Measurements from ENCODE around the gene SEPTIN11.
"Not testable (repeated sequence)": the region's sequence is repeated elsewhere in the genome, so short reads cannot be mapped to it uniquely, and the experiment has no call there.

The SEPTIN11 gene

DNA sequence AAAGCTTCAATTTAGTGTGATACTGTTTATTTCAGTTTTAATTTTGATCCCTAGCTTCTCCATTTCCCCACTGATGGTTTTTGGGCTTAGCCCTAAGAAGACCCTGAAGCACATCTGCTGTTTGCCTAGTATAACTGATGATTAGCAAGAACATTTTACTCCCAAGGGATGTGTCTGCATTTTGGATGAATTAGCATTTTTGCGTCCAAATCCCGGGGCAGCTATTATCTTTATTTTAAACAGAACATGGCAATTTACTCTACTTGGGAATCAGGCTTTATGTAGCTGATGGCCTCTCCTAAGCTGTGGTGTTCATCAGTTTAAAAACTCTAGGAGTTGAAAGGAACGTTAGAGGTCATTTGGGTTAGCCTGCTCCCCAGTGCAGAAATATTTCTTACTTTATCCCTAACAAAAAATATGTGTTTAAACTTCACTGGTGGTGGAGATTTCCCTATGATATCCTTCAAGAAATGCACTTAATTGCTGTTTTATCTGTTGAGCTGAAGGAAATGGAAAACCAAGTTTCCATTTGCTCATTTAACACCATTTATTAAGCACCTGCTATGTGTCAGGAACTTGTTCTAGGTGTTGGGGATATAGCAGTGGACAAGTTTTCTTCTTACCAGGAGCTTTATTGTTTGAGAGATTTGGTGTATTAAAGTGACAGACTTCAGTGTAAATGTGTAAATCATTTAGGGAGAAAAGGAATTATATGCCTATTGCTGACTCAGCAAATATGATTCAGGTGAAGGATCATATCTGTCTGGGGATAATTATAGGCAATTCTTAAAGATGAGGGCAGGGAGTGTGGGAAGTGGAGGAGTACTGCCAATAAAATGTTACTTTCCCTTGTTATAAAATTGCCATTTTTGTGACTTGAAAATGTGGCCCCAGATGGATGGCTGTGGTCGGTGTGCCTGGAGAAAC lies 3.4 kb downstream of the SEPTIN11 start:
- DNase-seq, result no peak

DNA sequence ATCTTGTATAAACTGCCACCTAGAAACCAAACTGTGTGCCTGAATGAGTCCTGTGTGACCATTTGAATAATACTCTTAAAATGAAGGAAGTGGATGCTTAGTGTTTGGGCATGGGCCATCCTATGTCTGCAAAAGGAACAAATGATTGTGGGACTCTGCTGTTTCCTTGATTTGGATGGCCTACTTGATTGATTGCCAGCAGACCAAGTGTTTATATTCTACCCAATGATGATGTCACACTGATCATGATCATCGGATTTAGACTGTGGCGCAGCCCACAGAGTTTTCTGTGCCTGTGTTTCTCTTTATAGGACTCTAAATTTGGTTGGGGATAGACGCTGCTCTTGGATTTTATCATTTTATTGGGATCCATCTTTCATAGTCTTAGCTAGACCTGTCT lies 4.4 kb downstream of the SEPTIN11 start:
- DNase-seq, result no peak

DNA sequence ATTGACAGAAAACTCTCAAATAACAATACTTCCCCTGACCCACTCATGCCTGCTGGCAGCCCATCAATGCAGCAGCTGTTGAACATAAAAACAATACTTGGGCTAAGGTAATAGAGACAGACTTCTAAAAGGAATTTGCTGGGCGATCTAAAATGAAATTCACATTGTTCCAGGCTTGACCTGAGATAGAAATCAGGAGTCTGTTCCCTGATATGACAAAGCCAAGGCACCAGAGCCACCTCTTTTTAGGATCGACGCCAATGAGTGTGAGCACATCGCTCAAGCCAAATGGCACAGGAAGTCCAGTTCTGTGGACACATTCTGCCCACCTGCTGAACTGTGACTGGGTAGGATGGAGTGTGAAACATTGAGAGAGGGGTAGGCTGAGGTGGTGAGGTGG lies 4.9 kb downstream of the SEPTIN11 start:
- DNase-seq, result no peak

DNA sequence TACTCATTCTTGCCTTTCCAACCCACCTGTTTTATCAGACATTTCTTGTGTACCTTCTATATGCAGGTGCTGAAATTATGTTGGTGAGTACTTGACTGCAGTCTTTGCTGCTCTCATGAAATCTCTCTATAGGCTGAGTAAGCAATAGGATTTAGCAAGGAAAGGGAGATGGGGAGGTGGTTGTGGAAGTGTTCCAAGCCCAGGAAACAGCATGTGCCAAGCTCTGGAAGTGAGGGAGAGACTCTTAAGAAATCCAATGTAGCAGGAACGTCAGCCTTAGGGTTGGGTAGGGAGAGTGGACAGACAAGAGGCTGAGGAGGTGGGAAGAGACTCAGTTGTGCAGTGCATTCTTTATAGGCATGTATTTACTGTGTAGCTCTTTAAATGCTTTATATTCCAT lies 5.6 kb downstream of the SEPTIN11 start:
- no peak for DNase-seq

DNA sequence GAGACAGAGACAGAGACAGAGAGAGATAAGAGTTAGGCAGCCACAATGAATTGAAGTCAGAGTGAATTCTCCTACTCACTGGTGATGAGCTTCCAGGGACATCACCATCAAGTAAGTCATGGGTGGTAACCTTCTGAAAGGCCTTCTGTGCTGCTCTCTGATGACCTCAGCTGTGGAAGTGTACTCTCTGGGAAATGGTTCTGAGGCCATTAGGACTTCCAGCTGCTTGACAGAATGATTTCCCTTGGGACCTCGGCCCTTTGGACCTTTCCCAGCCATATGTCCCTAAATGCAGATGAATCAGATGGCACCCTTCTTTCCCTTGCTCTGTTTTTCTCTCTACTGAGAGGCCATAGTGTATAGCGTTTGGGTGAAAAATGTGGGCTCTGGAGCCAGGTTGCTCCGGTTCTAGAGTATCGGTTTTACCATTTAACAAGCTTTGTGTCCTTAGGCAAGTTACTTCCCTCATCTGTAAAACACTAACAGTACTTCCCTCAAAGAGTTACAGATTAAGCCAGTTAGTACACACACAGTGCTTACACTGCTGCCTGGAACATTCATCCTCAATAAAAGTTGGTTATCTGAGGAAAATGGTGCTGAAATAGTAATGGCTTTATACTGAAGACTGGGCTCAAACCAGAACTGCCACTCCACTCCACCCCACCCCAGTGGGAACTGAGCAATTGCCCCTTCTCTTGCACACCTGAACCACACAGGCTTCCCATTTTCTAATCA lies 7.6 kb downstream of the SEPTIN11 start:
- DNase-seq, result no peak

DNA sequence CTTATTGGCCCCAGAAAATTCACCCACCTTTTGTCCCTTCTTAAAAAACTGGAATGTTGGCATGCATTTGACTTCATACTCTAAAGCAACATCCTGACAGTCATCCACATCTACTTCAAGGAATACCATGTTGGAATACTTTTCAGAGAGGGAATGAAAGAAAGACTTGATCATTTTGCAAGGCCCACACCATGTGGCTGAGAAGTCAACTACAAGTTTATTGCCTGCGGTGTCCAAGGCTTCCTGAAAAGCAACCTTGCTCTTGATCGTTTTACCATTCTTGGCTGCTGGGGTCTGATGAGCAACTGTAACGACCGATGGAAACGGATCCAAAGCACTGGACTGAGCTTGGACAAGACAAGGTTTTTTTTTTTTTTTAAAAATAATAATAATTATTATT lies 9.3 kb downstream of the SEPTIN11 start:
- DNase-seq, result no peak

DNA sequence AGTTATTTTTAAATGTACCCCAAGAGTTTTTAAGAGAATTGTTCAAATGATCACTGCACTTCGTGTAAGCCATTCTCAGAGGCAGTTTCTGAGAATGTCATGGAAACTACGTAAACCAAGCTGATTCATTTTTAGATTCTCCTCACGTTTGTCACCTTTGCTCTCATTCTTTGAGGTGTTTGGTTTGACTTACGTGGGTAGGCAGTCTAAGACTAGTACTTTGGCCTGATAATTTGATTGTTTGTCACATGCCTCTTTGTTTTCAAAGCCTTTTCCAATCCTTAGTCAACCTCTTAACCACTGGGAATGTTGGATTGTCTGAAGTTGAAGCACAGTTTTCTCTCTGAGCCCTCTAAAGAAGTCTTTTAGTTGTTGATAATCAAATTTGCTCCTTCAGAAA lies 10.5 kb downstream of the SEPTIN11 start:
- DNase-seq, result no peak

DNA sequence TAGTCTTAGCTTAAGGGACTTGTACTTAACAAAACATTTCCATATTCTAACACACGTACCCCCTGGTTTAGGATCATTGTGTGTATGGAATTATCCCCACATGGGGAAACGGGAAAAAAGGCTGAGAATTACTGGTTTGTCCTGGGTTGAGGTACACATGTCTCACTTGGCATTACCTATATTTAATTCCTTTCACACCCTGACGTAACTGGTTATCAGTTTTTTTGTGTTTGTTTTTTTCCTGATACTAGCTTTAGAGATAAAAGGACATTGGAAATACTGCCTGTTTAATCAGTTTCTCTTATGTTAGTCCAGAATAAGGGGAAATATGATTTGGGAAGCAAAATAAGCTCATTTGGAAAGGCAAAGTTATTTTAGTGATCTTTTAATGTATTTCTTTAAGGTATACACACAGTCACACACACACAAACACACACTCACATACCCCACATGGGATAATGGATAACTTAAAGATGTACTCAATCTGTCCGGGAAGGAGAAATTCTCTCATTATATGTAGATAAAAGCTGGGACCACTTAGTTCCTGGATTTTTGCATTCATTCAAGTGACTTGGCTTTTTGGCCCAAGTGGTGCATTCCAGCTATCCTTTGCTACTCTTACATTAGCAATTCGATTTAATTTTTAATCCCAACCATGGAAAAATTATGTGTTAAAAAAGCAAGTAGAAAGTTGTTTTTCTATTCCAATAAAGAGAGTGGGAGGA lies 13.0 kb downstream of the SEPTIN11 start:
- DNase-seq, result no peak

DNA sequence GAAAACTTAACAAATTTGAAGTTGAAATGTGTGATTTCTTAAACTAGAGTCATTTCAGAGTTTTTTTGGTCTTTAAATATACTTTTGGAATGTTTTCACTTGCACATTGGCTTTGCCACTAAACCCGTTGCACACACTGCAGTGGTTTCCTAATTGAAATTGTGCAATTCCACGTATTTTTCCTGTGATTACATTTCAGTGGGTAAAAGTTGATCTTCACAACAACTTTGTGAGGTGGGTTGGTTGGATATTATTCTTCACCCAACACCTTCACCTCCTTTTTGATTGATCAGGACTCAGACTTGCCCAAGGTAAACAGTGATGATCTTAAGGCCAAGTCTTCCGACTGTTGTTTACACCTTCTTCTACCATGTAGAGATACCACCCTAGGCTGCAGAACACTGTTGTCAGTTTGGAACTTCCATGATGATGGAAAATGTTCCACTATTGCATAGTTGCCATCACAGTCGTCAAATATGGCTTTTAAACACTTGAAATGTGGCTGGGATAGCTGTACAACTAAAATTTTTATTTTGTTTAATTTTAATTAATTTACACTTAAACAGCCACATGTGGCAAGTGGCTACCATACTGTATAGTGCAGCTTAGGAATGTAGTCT lies 13.7 kb downstream of the SEPTIN11 start:
- no peak for DNase-seq

DNA sequence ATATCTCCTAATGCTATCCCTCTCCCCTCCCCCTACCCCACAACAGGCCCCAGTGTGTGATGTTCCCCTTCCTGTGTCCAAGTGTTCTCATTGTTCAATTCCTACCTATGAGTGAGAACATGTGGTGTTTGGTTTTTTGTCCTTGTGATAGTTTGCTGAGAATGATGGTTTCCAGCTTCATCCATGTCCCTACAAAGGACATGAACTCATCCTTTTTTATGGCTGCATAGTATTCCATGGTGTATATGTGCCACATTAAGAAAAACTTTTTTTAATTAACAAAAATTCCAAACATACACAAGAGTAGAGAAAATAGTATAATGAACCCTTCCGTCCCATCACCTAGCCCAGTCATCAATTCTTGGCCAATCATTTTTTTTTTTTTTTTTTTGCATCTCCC lies 14.4 kb downstream of the SEPTIN11 start:
- DNase-seq, result not testable (repeated sequence)

DNA sequence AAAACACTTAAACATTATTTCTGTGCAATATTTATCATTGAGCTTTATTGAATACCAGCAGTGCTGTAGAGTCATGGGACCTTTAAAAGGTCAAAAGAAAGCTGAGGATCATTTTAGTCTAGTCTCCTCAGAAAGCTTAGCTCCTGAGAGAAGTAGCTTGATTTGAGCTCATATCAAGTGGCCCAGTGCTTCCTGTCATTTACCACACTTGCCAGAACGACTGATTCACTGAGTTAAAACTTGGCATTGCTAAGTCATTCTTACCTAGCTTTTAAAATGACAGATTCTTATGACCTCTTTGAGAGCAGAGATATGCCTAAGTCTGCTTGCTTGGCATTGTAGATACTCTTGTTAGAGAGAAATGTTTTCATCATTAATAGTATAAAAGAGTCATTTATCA lies 15.2 kb downstream of the SEPTIN11 start:
- DNase-seq, result no peak

DNA sequence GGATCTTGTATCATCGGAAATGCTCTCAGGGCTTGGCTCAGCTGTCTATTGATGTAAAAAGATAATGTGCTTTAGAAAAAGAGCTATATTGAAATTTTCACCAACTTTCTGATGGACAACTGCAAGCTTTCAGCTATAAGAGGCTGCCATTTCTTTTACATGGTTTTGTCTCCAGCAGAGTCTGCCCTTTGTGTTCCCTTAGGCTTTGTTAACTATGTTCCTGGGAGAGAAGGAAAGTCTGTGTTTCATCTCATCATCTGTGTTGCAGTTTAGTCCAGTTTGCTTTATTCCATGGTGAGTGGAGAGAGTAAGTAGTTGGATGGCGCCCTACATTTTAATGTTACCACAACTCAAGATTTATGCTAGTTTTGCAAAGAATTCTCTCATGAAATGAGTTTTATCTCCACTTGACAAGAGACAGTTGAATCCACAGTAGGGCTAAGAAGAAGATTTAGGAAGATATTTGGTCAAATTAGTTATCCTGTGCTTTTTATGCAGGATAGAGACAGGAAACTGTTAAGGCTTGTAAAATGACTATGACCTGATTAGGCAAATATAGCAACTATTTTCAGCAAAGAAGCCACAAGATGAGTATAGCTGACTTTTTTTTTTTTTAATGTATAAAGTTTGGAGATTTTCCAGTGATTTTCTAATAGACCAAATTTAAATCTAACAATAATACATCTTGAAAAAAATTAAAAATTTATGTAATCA lies 16.5 kb downstream of the SEPTIN11 start:
- DNase-seq, result no peak

DNA sequence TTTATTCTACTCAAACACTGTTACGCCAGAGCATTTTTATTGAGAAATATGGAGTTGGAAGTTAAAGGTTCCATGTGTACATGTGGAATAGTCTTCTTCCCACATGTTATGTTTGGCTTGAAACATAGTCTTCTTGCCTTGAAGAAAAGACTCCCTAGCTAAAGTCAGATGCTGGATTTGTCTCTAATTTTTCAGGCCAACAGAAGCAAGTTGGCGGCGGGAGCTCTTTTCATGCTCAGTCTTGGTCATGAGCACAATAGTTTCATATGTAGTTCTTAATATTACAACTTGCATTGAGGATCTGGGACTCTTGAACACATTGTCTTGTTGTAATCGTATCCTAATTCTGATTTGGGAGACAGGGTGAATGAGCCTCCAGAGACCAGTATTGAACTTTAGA lies 19.4 kb downstream of the SEPTIN11 start:
- no peak for DNase-seq

DNA sequence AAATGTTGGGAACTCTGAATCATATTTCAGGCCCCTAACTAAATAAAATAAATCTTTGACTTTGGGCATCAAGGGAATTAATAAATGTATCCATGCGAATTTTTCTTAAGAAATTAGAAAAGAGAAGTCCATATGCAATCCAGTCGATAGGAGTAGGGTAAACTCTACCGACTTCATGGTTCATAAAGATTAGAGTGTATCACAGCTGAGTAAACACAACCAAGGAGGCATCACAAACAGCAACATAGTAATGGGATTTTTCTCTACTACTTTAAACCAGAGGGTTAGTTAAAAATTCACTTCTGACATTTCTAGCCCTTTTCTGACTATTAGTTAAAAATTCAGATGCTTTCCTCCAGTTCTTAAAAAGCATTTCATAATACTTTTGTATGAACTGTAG lies 19.9 kb downstream of the SEPTIN11 start:
- no peak for DNase-seq

DNA sequence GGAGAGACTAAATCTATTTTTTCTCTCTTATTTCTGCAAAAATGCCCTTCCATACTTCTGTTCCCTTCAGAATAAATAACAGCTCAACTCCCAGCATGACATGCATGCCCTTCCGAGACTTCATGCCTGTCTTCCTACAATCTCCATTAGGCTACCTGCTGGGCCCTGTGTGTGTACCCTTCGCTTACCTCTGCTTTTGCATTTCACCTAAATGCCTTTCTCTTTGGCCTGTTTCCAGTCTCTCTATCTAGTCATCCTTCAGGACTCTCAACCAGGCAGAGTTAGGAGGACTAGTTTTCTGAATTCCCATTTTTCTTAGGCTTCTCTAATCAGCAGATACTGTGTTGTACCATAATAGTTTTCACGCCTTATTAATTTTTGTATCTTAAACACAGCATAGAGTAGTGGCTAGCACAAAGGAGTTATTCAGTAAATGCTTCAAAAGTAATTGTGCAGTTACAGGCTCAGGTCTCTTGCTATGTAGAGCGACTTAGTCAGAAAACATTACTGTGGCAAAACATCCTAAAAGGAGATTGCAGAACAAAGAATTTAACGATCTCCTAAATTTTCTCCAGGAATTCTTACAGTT lies 20.5 kb downstream of the SEPTIN11 start:
- DNase-seq, result no peak

DNA sequence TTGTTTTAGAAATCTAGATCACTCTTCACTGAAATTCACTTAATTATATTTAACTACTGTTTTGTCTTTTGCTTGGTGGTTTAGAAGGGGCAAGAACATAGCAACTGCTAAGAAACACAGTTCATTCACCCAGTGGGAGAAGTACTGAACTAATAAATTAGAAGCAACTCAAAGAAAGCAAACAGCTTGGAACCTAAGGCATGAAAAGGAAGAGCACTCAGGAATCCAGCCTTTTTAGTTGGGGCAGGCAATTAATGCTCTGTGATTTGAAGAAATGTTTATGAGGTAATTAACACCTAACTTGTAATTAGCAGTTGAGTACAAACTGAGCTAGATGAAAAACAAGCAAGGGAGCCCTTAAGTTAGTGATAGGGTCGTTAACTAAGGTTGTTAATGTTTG lies 22.8 kb downstream of the SEPTIN11 start:
- no peak for DNase-seq

DNA sequence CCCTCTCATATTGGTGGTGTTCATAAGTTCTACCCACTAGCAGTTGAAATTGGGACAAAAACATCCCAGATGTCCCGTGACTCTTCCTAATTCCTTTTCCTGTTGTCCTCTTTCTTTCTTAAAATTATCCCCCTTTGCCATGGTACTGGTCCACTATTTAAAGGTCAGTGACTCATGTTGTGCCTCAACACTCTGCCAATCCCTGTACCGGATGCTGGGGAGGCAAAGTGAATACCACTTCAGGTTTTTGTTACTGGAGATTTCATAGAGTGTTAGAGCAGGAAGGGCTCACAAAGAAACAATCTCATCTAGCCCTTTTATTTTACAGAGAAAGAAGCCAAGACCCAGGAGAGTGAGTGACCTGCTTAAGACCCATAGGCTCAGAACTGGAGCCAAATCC lies 24.6 kb downstream of the SEPTIN11 start:
- DNase-seq, result no peak

DNA sequence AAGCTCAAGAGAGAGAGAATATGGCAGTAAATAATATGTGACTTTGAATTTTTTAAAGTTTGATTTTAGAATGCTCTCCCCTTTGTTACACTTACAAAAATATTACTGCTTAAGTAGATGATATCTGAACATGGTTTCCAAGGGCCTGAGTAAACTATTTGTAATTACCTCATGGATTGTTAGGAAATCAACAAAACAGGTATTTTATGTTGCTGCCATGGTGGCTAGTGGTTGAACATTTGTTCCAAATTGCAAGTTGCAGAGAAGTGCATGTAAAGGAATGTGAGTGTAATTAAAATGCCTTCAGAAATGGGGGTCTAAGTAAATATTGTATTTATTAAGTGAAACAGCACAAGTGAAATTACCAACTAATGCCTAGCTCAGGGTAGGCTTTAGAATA lies 27.6 kb downstream of the SEPTIN11 start:
- no peak for DNase-seq

DNA sequence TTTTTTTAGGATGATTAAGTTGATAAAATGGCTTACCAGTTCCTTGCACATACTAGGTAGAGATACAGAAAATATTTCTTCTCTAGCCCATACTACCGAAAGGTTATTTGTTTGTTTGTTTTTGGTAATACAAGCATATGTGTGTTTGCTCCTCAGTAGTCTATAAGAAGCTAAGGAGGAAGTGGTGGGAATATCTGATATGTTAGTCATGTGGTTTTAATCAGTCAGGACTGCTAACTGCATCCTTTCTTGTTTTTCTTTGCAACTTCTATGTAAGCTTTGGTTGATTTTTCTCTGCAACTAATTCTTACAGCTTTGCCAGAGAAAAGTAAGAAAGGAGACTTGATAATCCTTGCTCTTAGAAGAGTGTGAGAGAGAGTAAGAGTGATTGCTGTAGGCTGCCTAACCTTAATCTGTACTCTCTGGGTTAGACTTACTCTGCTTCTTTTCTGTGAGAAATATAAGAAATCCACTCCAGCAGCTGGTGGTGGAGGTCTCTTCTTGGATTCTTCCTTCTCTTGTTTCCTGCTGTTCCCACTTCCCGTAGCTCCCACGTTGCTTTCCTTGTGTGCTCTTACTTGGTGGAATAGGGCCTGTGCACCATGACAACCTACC lies 28.3 kb downstream of the SEPTIN11 start:
- no peak for DNase-seq

DNA sequence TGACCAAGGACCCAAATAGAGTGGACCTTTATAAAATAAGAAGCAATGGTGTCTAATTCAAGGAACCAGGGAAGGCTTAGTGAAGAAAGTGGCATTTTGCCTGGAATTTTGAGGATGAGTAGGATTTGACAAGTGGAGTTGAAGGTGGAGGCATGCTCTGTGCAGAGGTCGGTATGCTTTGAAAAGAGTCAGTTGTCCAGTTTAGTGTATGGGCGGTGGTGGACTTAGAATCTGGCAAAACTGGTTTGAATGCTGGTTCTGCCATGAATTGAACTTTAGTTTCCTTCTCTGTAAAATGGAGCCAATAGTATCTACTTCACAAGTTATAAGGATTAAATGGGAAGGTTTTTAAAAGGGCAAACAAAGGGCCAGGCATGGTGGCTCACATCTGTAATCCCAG lies 29.7 kb downstream of the SEPTIN11 start:
- no peak for DNase-seq

DNA sequence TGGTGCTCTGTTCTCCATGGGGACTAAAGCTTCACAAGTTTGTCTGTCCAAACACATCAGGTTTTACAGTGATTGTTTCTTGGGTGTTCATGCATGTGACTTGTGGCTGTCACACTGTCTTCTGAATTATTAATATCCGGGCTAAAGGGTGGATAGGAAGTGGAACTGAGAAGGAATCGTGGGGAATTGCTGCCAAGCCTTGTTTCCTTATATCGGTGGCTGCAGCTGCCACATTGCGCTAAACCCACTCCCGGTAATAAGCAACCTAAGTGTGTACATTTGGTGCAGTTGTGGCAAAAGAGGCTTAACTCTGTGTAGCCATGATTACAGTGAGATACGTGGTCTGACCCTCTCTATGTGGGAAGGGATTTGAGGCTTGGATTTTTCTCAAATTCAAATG lies 30.7 kb downstream of the SEPTIN11 start:
- no peak for DNase-seq

DNA sequence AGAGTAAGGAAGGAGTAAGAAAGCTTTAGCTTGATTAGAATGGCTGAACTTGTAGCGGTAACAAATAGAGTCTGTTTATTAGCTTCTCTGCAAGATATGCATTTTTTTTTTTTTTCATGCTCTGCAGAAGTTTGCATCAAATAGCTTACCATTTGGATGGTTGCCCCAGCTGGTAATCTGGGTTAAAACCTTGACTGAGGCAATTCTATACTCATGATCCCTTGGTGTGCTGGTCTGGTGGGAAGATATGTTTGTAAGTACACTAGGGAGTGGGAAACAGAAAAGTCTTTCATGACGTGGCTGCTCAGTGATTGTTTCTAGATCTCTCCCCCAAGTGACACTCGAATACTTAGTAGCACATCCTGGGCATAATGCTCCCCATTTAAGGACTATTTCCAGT lies 32.1 kb downstream of the SEPTIN11 start:
- no peak for DNase-seq

Measured in CD4-positive, alpha-beta T cell treated with Interleukin-17A for 4 hours (primary cell).